K562 (cell line): ENCODE measurements around the gene CDSN. TPM values are rescaled to one million over a fixed set of nuclear protein-coding genes. Genes with fewer than 3 reads are reported as not detected.

ENCODE experiments used
- ATAC-seq: fragments of 200-7000 bp; cut with Tn5 transposase; 3 replicates; pipeline ENCODE4 v1.9.1; 2020; ENCODE audit warnings: moderate library complexity
- BruUV-seq: library from RNA; stranded (reverse); fragments of 400-500 nt; replicated peaks from 2 replicates; lab custom pipeline; 2021; lab: Mats Ljungman, UMichigan
- CTCF ChIA-PET: fragments of 300-600 bp; formaldehyde crosslinking; extraction: SDS; loops from one replicate; lab custom pipeline; 2021; ENCODE audit warnings: low intra/inter-chr PET ratio; lab: Yijun Ruan, JAX
- POLR2A ChIA-PET: fragments of 300-600, 350-650 bp; sonication (Branson Sonifier 250); formaldehyde crosslinking; extraction: SDS; loops from one replicate; lab custom pipeline; 2021; ENCODE audit warnings: antibody characterized with exemption, inconsistent platforms; lab: Yijun Ruan, JAX
- DNase-seq, 4 experiments: peaks; one replicate each; pipeline versions ENCODE4 v3.0.0 to v3.0.0-alpha.2; 2011 to 2018; ENCODE audit warnings: low spot score in 3 of 4, mixed read lengths in 3 of 4; ENCODE audit errors: extremely low read depth in 1 of 4
- FAIRE-seq: peaks from 2 replicates; lab custom pipeline; 2011; peaks lifted over from hg19 to GRCh38; lab: Jason Lieb, UNC
- H2AFZ ChIP-seq: 2 replicates; pipeline ENCODE4 v1.6.0; 2011; ENCODE audit warnings: low read depth, low read length, control low read depth, inconsistent platforms
- H3K27ac ChIP-seq: fragments of 200-600 bp; 3 replicates; pipeline ENCODE4 v1.8.0; 2011; ENCODE audit warnings: low read depth, mild to moderate bottlenecking, control low read depth, inconsistent platforms, low read length, moderate library complexity, mixed read lengths; ENCODE audit errors: extremely low read depth
- H3K27me3 ChIP-seq, 2 experiments: fragments of 300-600 bp in 1 of 2; 2 replicates in 1 of 2; 3 replicates in 1 of 2; pipeline versions ENCODE4 v1.6.0 to v1.8.0; 2011; ENCODE audit warnings: inconsistent platforms in 2 of 2, low read length in 2 of 2, mild to moderate bottlenecking in 1 of 2, mixed read lengths in 1 of 2, moderate library complexity in 1 of 2; ENCODE audit not compliant: control insufficient read depth in 2 of 2, insufficient read depth in 2 of 2
- H3K36me3 ChIP-seq: fragments of 300-600 bp; 3 replicates; pipeline ENCODE4 v1.8.0; 2011; ENCODE audit warnings: mild to moderate bottlenecking, low read length, inconsistent platforms; ENCODE audit not compliant: control insufficient read depth, insufficient read depth
- H3K4me1 ChIP-seq, 2 experiments: fragments of 200-600 bp in 1 of 2; replicated peaks in 1 of 2; 2 replicates in 1 of 2; 3 replicates in 1 of 2; pipeline versions ENCODE4 v1.5.1 to v1.8.0; 2011; ENCODE audit warnings: inconsistent platforms in 2 of 2, low read length in 2 of 2, mild to moderate bottlenecking in 1 of 2, mixed read lengths in 1 of 2, moderate library complexity in 1 of 2; ENCODE audit not compliant: control insufficient read depth in 2 of 2, insufficient read depth in 2 of 2
- H3K4me2 ChIP-seq: 2 replicates; pipeline ENCODE4 v1.6.1; 2011; ENCODE audit warnings: low read length, control low read depth, inconsistent platforms, mixed read lengths; ENCODE audit not compliant: insufficient read depth
- H3K4me3 ChIP-seq: fragments of 200-600 bp; sonication (generic), shearing (Covaris generic); 2 replicates; pipeline ENCODE4 v1.5.1; 2016; ENCODE audit warnings: control low read depth, inconsistent platforms
- H3K79me2 ChIP-seq: fragments of 200-600 bp; 3 replicates; pipeline ENCODE4 v1.8.0; 2011; ENCODE audit warnings: low read length, inconsistent platforms; ENCODE audit not compliant: control insufficient read depth, insufficient read depth
- H3K9ac ChIP-seq, 2 experiments: 2 replicates each; pipeline versions ENCODE4 v1.6.0 to v1.6.1; 2011; ENCODE audit warnings: low read depth in 2 of 2, low read length in 2 of 2, control low read depth in 1 of 2, inconsistent platforms in 1 of 2, mild to moderate bottlenecking in 1 of 2, mixed read lengths in 1 of 2; ENCODE audit not compliant: insufficient read depth in 1 of 2
- H3K9me1 ChIP-seq: one replicate; pipeline ENCODE4 v1.6.0; 2011; ENCODE audit warnings: inconsistent platforms, mild to moderate bottlenecking, low read length, moderate library complexity; ENCODE audit not compliant: control insufficient read depth, insufficient read depth
- H3K9me3 ChIP-seq: replicated peaks from 2 replicates; pipeline ENCODE4 v1.5.1; 2011; ENCODE audit warnings: low read depth, low read length, inconsistent platforms; ENCODE audit not compliant: control insufficient read depth, insufficient read depth
- H4K20me1 ChIP-seq: replicated peaks from 2 replicates; pipeline ENCODE4 v1.6.1; 2011; ENCODE audit warnings: low read length, inconsistent platforms, mixed read lengths; ENCODE audit not compliant: control insufficient read depth, insufficient read depth
- CCNT2 ChIP-seq: IDR thresholded peaks from 2 replicates; pipeline ENCODE4 v1.6.1; 2011; ENCODE audit warnings: borderline replicate concordance, low read depth, mild to moderate bottlenecking, moderate library complexity, mixed read lengths, low read length; ENCODE audit not compliant: insufficient read length; ENCODE audit errors: extremely low read depth
- E2F8 ChIP-seq: fragments of 450-650 bp; IDR thresholded peaks from 2 replicates; pipeline ENCODE4 v1.7.1; 2018; ENCODE audit warnings: mild to moderate bottlenecking, low read depth; ENCODE audit not compliant: partially characterized antibody
- FOXP4 ChIP-seq: sonication (generic); formaldehyde crosslinking; IDR thresholded peaks from 2 replicates; pipeline ENCODE4 v1.8.0; 2022; ENCODE audit warnings: mild to moderate bottlenecking, missing genetic modification reagents, borderline replicate concordance
- HDAC8 ChIP-seq: fragments of 450-650 bp; IDR thresholded peaks from 2 replicates; pipeline ENCODE4 v1.6.1; 2016; ENCODE audit warnings: mild to moderate bottlenecking, missing genetic modification characterization, moderate library complexity, missing compliant biosample characterization
- LARP7 ChIP-seq: fragments of 450-650 bp; IDR thresholded peaks from 2 replicates; pipeline ENCODE4 v1.6.1; 2016
- NR2C1 ChIP-seq, 2 experiments: fragments of 450-650 bp; IDR thresholded peaks; 2 replicates each; pipeline ENCODE4 v1.6.1; 2017; ENCODE audit warnings: mild to moderate bottlenecking in 2 of 2, antibody characterized with exemption in 1 of 2, inconsistent platforms in 1 of 2, missing compliant biosample characterization in 1 of 2, missing genetic modification characterization in 1 of 2
- PHB ChIP-seq: fragments of 250-450 bp; sonication (Bioruptor Pico); IDR thresholded peaks from 2 replicates; pipeline ENCODE4 v1.5.0; 2021
- WHSC1 ChIP-seq: IDR thresholded peaks from one replicate; pipeline ENCODE4 v1.6.1; 2012; ENCODE audit warnings: low read length, control low read depth, inconsistent platforms
- ZNF444 ChIP-seq: fragments of 250-450 bp; sonication (Bioruptor Pico); IDR thresholded peaks from 2 replicates; pipeline ENCODE4 v1.4.0; 2020; ENCODE audit warnings: mild to moderate bottlenecking, moderate library complexity
- WGBS: fragments of 100-300 bp; shearing (Covaris generic); methylation state at CpG from one replicate; pipeline ENCODE4 v1.1.6; 2016; ENCODE audit warnings: low coverage, mixed read lengths; ENCODE audit not compliant: insufficient coverage; ENCODE audit errors: missing lambda C conversion rate; 5-methylcytosine and 5-hydroxymethylcytosine counted together
- in situ Hi-C: fragments of 300-500 bp; cut with MboI; formaldehyde crosslinking; loops from 4 replicates; pipeline ENCODE4 v1.15.0; 2018; ENCODE audit warnings: inconsistent platforms, mixed read lengths
- intact Hi-C: fragments of 100-400 bp; cut with micrococcal nuclease; formaldehyde crosslinking; loops from 2 replicates; pipeline ENCODE4 v1.14.2; 2022
- polyA plus RNA-seq, 8 experiments: library from polyadenylated mRNA; depleted of rRNA in 4 of 8; stranded (reverse) in 5 of 8; unstranded in 3 of 8; fragments of >200 nt; fragmentation: Nextera tagmentation in 2 of 8; fragmentation: Illumina TruSeq in 1 of 8; extraction: Ambion mirVana in 2 of 8; extraction: Trizol in 1 of 8; gene quantifications; 2 replicates each; pipeline versions ENCODE4 v1.2.1 to v1.2.3, GENCODE V29; 2011 to 2014; ENCODE audit warnings: inconsistent platforms in 1 of 8, missing spikeins in 1 of 8
- total RNA-seq, 7 experiments: library from RNA; depleted of rRNA in 6 of 7; stranded (reverse); fragments of >200 nt in 6 of 7; fragmentation: Illumina TruSeq in 2 of 7; extraction: Trizol in 2 of 7; gene quantifications; 2 replicates each; pipeline versions ENCODE4 v1.2.1 to v1.2.3, GENCODE V29; 2011 to 2021; ENCODE audit warnings: low replicate concordance in 1 of 7

CDSN gene
- total and polyA plus RNA-seq, 9 of the 15 experiments (the other 6 are each of a cell fraction or from before 2014, with no cell fraction given): not detected

GRCh38 chr6:31144970-31145340 lies 24.7 kb upstream of the CDSN start:
- in situ Hi-C loops: no loop called here
- H3K4me1 ChIP-seq: peaks cover 0 to 4% of the 10 kb centered on the region in 2 experiments; a peak in 2 of 5 replicates
- TF ChIP-seq PHB (CRISPR knock-in tag) (no peak), CCNT2 (no peak), HDAC8 (no peak), E2F8 (no peak), WHSC1 (no peak), LARP7 (no peak), NR2C1 (IDR thresholded peaks at IDR 0.05) (no peak), NR2C1 (tag; IDR thresholded peaks at IDR 0.05) (no peak), FOXP4 (CRISPR knock-in tag) (no peak), ZNF444 (CRISPR knock-in tag) (no peak)
- H3K27me3 ChIP-seq: no peaks in the 10 kb centered on the region
- no peak overlapping the region for H3K4me3 ChIP-seq
- WGBS: 69% methylated on average over 7 of the region's 11 CpGs
- ATAC-seq: no peak
- CTCF ChIA-PET: interaction anchor here (0.8 kb wide), 1 partner anchor 9 kb away, joined by 3 read pairs; no protein-coding TSS in a partner anchor
- no TSS peak for BruUV-seq
- no peaks in the 10 kb centered on the region for H3K79me2 ChIP-seq
- H3K9me1 ChIP-seq: no peaks in the 10 kb centered on the region
- no peaks in the 10 kb centered on the region for H3K9me3 ChIP-seq
- no peak overlapping the region for H3K27ac ChIP-seq
- H4K20me1 ChIP-seq: no peaks in the 10 kb centered on the region; the same call in 1 of the 2 replicates
- POLR2A ChIA-PET: interaction anchor here (0.6 to 2.6 kb wide), 7 partner anchors 11 to 235 kb away, joined by 3 to 7 read pairs (median 3); partner anchors contain the start of genes CCHCR1 and TCF19
- intact Hi-C loops: no loop called here
- FAIRE-seq: no peak
- peak overlapping the region in 1 of 2 experiments; percentile 45; a peak in 1 of 4 replicates for H3K9ac ChIP-seq
- H3K4me2 ChIP-seq: no peak overlapping the region
- peaks cover 51% of the 10 kb centered on the region; the same call in 2 of the 3 replicates for H3K36me3 ChIP-seq
- DNase-seq: no peak
- H2AFZ ChIP-seq: no peak overlapping the region
